A549 (cell line): Measurements from ENCODE around the gene MOGAT3. TPM values are rescaled to one million over a fixed set of nuclear protein-coding genes. Genes with fewer than 3 reads are reported as not detected.

Experiments
- ATAC-seq, 2 experiments: fragments of 200-7000 bp in 1 of 2; fragments of >200 bp in 1 of 2; cut with Nextera tagmentation in 1 of 2; cut with Tn5 transposase in 1 of 2; 3 replicates each; pipeline versions ENCODE4 v1.8.0 to v1.9.1; 2018 to 2020; ENCODE audit warnings: mild to moderate bottlenecking in 1 of 2, moderate library complexity in 1 of 2
- CTCF ChIA-PET: fragments of 300-600 bp; sonication (Branson Sonifier 250); formaldehyde crosslinking; extraction: SDS; loops from one replicate; lab custom pipeline; 2021; ENCODE audit warnings: antibody characterized with exemption, inconsistent platforms; lab: Yijun Ruan, JAX
- POLR2A ChIA-PET: fragments of 350-600 bp; formaldehyde crosslinking; extraction: SDS; loops from one replicate; lab custom pipeline; 2021; ENCODE audit warnings: antibody characterized with exemption, inconsistent platforms; lab: Yijun Ruan, JAX
- DNase-seq, 2 experiments: peaks; one replicate each; pipeline versions ENCODE4 v3.0.0 to v3.0.0-alpha.2; 2011 to 2016; ENCODE audit warnings: low read depth in 1 of 2, low spot score in 1 of 2
- FAIRE-seq: peaks from 2 replicates; lab custom pipeline; 2011; peaks lifted over from hg19 to GRCh38; lab: Jason Lieb, UNC
- H3K27ac ChIP-seq, 2 experiments: fragments of >200 bp; sonication (Bioruptor Twin); formaldehyde crosslinking; 3 replicates each; pipeline ENCODE4 v1.5.1; 2016 to 2017
- H3K4me1 ChIP-seq: fragments of >200 bp; sonication (Bioruptor Twin); formaldehyde crosslinking; 3 replicates; pipeline ENCODE4 v1.6.1; 2016
- H3K4me2 ChIP-seq: fragments of >200 bp; sonication (Bioruptor Twin); formaldehyde crosslinking; 3 replicates; pipeline ENCODE4 v1.6.1; 2016
- H3K4me3 ChIP-seq: fragments of >200 bp; sonication (Bioruptor Twin); formaldehyde crosslinking; 3 replicates; pipeline ENCODE4 v1.5.1; 2016
- H3K9me3 ChIP-seq: fragments of >200 bp; sonication (Bioruptor Twin); formaldehyde crosslinking; 3 replicates; pipeline ENCODE4 v1.6.1; 2016
- CBX8 ChIP-seq: fragments of 200-600 bp; sonication (generic); IDR thresholded peaks from 2 replicates; pipeline ENCODE4 v1.6.1; 2016
- CEBPB ChIP-seq, 2 experiments: fragments of >200 bp in 1 of 2; sonication (Bioruptor Twin) in 1 of 2; formaldehyde crosslinking in 1 of 2; IDR thresholded peaks; 2 replicates each; pipeline ENCODE4 v1.6.1; 2012 to 2016
- CHD2 ChIP-seq: fragments of 150-350 bp; IDR thresholded peaks from 2 replicates; pipeline ENCODE4 v1.6.1; 2014; ENCODE audit warnings: low read length; ENCODE audit not compliant: partially characterized antibody
- EHMT2 ChIP-seq: fragments of 200-600 bp; sonication (generic); IDR thresholded peaks from 2 replicates; pipeline ENCODE4 v1.6.1; 2016; ENCODE audit warnings: antibody characterized with exemption, low read depth, mild to moderate bottlenecking, moderate library complexity
- ESRRA ChIP-seq: fragments of 150-350 bp; IDR thresholded peaks from 2 replicates; pipeline ENCODE4 v1.6.1; 2014; ENCODE audit warnings: mild to moderate bottlenecking, low read length, borderline replicate concordance
- FOSL2 ChIP-seq, 2 experiments: fragments of 450-650 bp in 1 of 2; fragments of >200 bp in 1 of 2; sonication (Bioruptor Twin) in 1 of 2; formaldehyde crosslinking; IDR thresholded peaks; 2 replicates each; pipeline versions ENCODE4 v1.5.0 to v1.6.1; 2016 to 2020; ENCODE audit warnings: mild to moderate bottlenecking in 1 of 2, moderate library complexity in 1 of 2
- FOXS1 ChIP-seq: fragments of 250-450 bp; sonication (Bioruptor Pico); IDR thresholded peaks from 2 replicates; pipeline ENCODE4 v1.5.0; 2020; ENCODE audit warnings: mild to moderate bottlenecking, moderate library complexity
- HDAC2 ChIP-seq: fragments of 200-600 bp; sonication (generic); IDR thresholded peaks from 2 replicates; pipeline ENCODE4 v1.6.1; 2016
- HMGXB4 ChIP-seq: fragments of 250-450 bp; sonication (Bioruptor Pico); IDR thresholded peaks from 2 replicates; pipeline ENCODE4 v1.5.0; 2021; ENCODE audit warnings: mild to moderate bottlenecking, moderate library complexity, borderline replicate concordance
- JUNB ChIP-seq: fragments of >200 bp; sonication (Bioruptor Twin); formaldehyde crosslinking; IDR thresholded peaks from 2 replicates; pipeline ENCODE4 v1.6.1; 2016
- KDM5A ChIP-seq: fragments of 200-600 bp; sonication (generic); IDR thresholded peaks from 2 replicates; pipeline ENCODE4 v1.6.1; 2016; ENCODE audit warnings: antibody characterized with exemption, mild to moderate bottlenecking
- MAX ChIP-seq: IDR thresholded peaks from 2 replicates; pipeline ENCODE4 v1.6.1; 2012
- NPAS2 ChIP-seq: fragments of 250-450 bp; sonication (Bioruptor Pico); IDR thresholded peaks from 2 replicates; pipeline ENCODE4 v1.8.0; 2022; ENCODE audit warnings: mild to moderate bottlenecking, moderate library complexity, borderline replicate concordance
- NR3C1 ChIP-seq: fragments of >200 bp; sonication (Bioruptor Twin); formaldehyde crosslinking; IDR thresholded peaks from 3 replicates; pipeline ENCODE4 v1.6.1; 2017
- PHF8 ChIP-seq: fragments of 200-600 bp; sonication (generic); IDR thresholded peaks from 2 replicates; pipeline ENCODE4 v1.6.1; 2016; ENCODE audit warnings: low read depth, mild to moderate bottlenecking, antibody characterized with exemption, moderate library complexity, borderline replicate concordance
- POLR2AphosphoS2 ChIP-seq: conservative IDR thresholded peaks from 2 replicates; pipeline ENCODE4 v1.6.1; 2012; ENCODE audit warnings: low read length, improper control_type of control experiment, inconsistent platforms
- SREBF2 ChIP-seq: fragments of 450-650 bp; IDR thresholded peaks from 2 replicates; pipeline ENCODE4 v1.6.1; 2014; ENCODE audit warnings: mild to moderate bottlenecking, moderate library complexity
- TFCP2L1 ChIP-seq: fragments of 250-450 bp; sonication (Bioruptor Pico); IDR thresholded peaks from 2 replicates; pipeline ENCODE4 v1.5.0; 2021; ENCODE audit warnings: mild to moderate bottlenecking
- USF2 ChIP-seq: fragments of 450-650 bp; IDR thresholded peaks from 2 replicates; pipeline ENCODE4 v1.6.1; 2014; ENCODE audit warnings: antibody characterized with exemption
- ZC3H11A ChIP-seq: fragments of 450-650 bp; IDR thresholded peaks from 2 replicates; pipeline ENCODE4 v1.6.1; 2014; ENCODE audit warnings: antibody characterized with exemption, mild to moderate bottlenecking
- ZFP36 ChIP-seq: fragments of 450-650 bp; IDR thresholded peaks from 2 replicates; pipeline ENCODE4 v1.6.1; 2014; ENCODE audit warnings: borderline replicate concordance; ENCODE audit not compliant: partially characterized antibody
- ZNF302 ChIP-seq: fragments of 250-450 bp; sonication (Bioruptor Pico); IDR thresholded peaks from 2 replicates; pipeline ENCODE4 v1.9.0; 2021; ENCODE audit warnings: inconsistent platforms, mild to moderate bottlenecking, moderate library complexity
- ZSCAN20 ChIP-seq: fragments of 250-450 bp; sonication (Bioruptor Pico); IDR thresholded peaks from 2 replicates; pipeline ENCODE4 v1.8.0; 2022; ENCODE audit warnings: mild to moderate bottlenecking, moderate library complexity
- WGBS: methylation state at CpG from one replicate; pipeline ENCODE4 v1.1.6; 2017; ENCODE audit errors: missing lambda C conversion rate; 5-methylcytosine and 5-hydroxymethylcytosine counted together
- polyA plus RNA-seq, 4 experiments: library from polyadenylated mRNA; depleted of rRNA in 3 of 4; stranded (reverse); fragments of >200 nt; fragmentation: RNase III in 1 of 4; extraction: RNeasy Plus Mini Kit Qiagen cat#74134 plus additional on column Dnase treatment in 1 of 4; gene quantifications; 2 replicates in 3 of 4; 3 replicates in 1 of 4; pipeline ENCODE4 v1.2.3, GENCODE V29; 2011 to 2017

MOGAT3 gene
- polyA plus RNA-seq, 2 of the 4 experiments (the other 2 are of a cell fraction) = 0.09 to 0.14 TPM

- H3K27ac ChIP-seq = no peak overlapping the region
- no peak overlapping the region for H3K4me3 ChIP-seq
- CTCF ChIA-PET = interaction anchor here (0.5 to 3.8 kb wide), 4 partner anchors 21 to 96 kb away, joined by 3 to 16 read pairs (median 10); partner anchors contain the start of genes PLOD3 and ZNHIT1
- H3K9me3 ChIP-seq = no peaks in the 10 kb centered on the region
- peaks cover 10% of the 10 kb centered on the region for H3K4me1 ChIP-seq
- no peak for ATAC-seq
- POLR2A ChIA-PET = interaction anchor here (1.5 kb wide), 1 partner anchor 13 kb away, joined by 4 read pairs; no protein-coding TSS in a partner anchor
- H3K4me2 ChIP-seq = no peak overlapping the region
- 89% methylated on average over 26 of the region's 27 CpGs for WGBS
- no peak for DNase-seq
- TF ChIP-seq HDAC2 = no peak
- TF ChIP-seq PHF8 = no peak
- no peak for TF ChIP-seq USF2
- TF ChIP-seq TFCP2L1 (CRISPR knock-in tag) = no peak
- no peak for TF ChIP-seq JUNB
- TF ChIP-seq POLR2AphosphoS2 = no peak
- no peak for TF ChIP-seq MAX
- no peak for TF ChIP-seq NPAS2 (CRISPR knock-in tag)
- TF ChIP-seq ZNF302 (CRISPR knock-in tag) = no peak
- no peak for TF ChIP-seq KDM5A
- FAIRE-seq = no peak
Measured at GRCh38 chr7:101239191-101239950, 38.5 kb upstream of the MOGAT3 start.

GRCh38 chr7:101238226-101239182, 37.7 kb upstream of the MOGAT3 start:
- H3K4me1 ChIP-seq = peaks cover 6% of the 10 kb centered on the region
- ChIA-PET POLR2A (interaction anchor here (1.5 kb wide), 1 partner anchor 13 kb away, joined by 4 read pairs; no protein-coding TSS in a partner anchor), CTCF (interaction anchor here (2.4 to 3.8 kb wide), 3 partner anchors 21 to 95 kb away, joined by 9 to 16 read pairs (median 10); partner anchors contain the start of genes PLOD3 and ZNHIT1)
- DNase-seq = no peak
- H3K4me3 ChIP-seq = no peak overlapping the region
- H3K27ac ChIP-seq = no peak overlapping the region
- no peaks in the 10 kb centered on the region for H3K9me3 ChIP-seq
- FAIRE-seq = no peak
- no peak overlapping the region for H3K4me2 ChIP-seq
- TF ChIP-seq ZC3H11A (no peak), HMGXB4 (CRISPR knock-in tag) (no peak), CHD2 (no peak)
- no peak for ATAC-seq
- 94% methylated on average over 21 of the region's 28 CpGs for WGBS

GRCh38 chr7:101237206-101238067, 36.6 kb upstream of the MOGAT3 start, which contains the start of gene CLDN15:
TSS of gene CLDN15 (minus strand) at chr7:101237802. CDS start at chr7:101237581, 221 bp downstream.
- Histone ChIP-seq H3K4me1 (no peaks in the 10 kb centered on the region), H3K9me3 (no peaks in the 10 kb centered on the region), H3K27ac (no peak within 1 kb of the TSS), H3K4me3 (no peak within 1 kb of the TSS), H3K4me2 (no peak within 1 kb of the TSS)
- ChIA-PET POLR2A (interaction anchor here (1.0 to 1.5 kb wide), 2 partner anchors 15 to 20 kb away, joined by 4 to 5 read pairs; partner anchors contain the start of gene ZNHIT1), CTCF (interaction anchor here (1.0 to 3.8 kb wide), 6 partner anchors 10 to 94 kb away, joined by 3 to 16 read pairs (median 6); partner anchors contain the start of genes PLOD3 and ZNHIT1)
- FAIRE-seq = no peak
- ATAC-seq = no peak
- no peak for TF ChIP-seq CBX8
- TF ChIP-seq PHF8 = no peak
- no peak for TF ChIP-seq EHMT2
- no peak for TF ChIP-seq CEBPB (IDR thresholded peaks at IDR 0.05)
- TF ChIP-seq ZSCAN20 (CRISPR knock-in tag) = no peak
- no peak for TF ChIP-seq NPAS2 (CRISPR knock-in tag)
- no peak for TF ChIP-seq TFCP2L1 (CRISPR knock-in tag)
- no peak for TF ChIP-seq FOXS1
- no peak for TF ChIP-seq MAX
- no peak for TF ChIP-seq ZFP36
- no peak for TF ChIP-seq FOSL2 (IDR thresholded peaks at IDR 0.05)
- TF ChIP-seq FOSL2 (CRISPR knock-in tag; IDR thresholded peaks at IDR 0.05) = no peak
- no peak for TF ChIP-seq ESRRA
- no peak for TF ChIP-seq NR3C1
- TF ChIP-seq SREBF2 = no peak
- 88% methylated on average over 21 of the region's 31 CpGs for WGBS
- no peak for DNase-seq
